ENCODE results near the gene CSTF3.

CSTF3 gene

GRCh38 chr11:33133761-33134160 lies 27.5 kb downstream of the CSTF3 start:
- ATAC-seq (ENCODE audit: insufficient read depth, low read depth) = no peak
- peaks cover 37% of the 10 kb centered on the region; the same call in 1 of the 2 replicates for H3K36me3 ChIP-seq (ENCODE audit: insufficient read depth, low read length)
- H3K4me2 ChIP-seq (ENCODE audit: insufficient read depth, low read length) = no peak overlapping the region

GRCh38 chr11:33132510-33132909 lies 28.8 kb downstream of the CSTF3 start:
- Histone ChIP-seq H3K4me3 (ENCODE audit: low read depth in 1 of 2, low read length in 2 of 2) (no peak overlapping the region), H4K20me1 (ENCODE audit: insufficient read depth, low read length) (no peaks in the 10 kb centered on the region; the same call in 1 of the 2 replicates), H3K4me1 (ENCODE audit: insufficient read depth, low read length) (no peaks in the 10 kb centered on the region), H3K27me3 (ENCODE audit: insufficient read depth, low read length, poor library complexity) (no peaks in the 10 kb centered on the region), H3K27ac (ENCODE audit: low read length) (no peak overlapping the region), H3K36me3 (ENCODE audit: insufficient read depth, low read length) (peaks cover 28% of the 10 kb centered on the region; the same call in 1 of the 2 replicates), H3K9ac (ENCODE audit: low read depth, low read length) (no peak overlapping the region), H3K4me2 (ENCODE audit: insufficient read depth, low read length) (no peak overlapping the region), H3K9me3 (ENCODE audit: insufficient read depth, low read length, severe bottlenecking) (no peaks in the 10 kb centered on the region), H2AFZ (ENCODE audit: low read depth, low read length) (no peak overlapping the region), H3K79me2 (ENCODE audit: insufficient read depth, low read length) (no peaks in the 10 kb centered on the region)
- DNase-seq (no peak), ATAC-seq (ENCODE audit: insufficient read depth, low read depth) (no peak)
- TF ChIP-seq EZH2 (IDR thresholded peaks at IDR 0.05; ENCODE audit: borderline replicate concordance, low read depth, low read length, severe bottlenecking) = no peak
- TF ChIP-seq CTCF (IDR thresholded peaks at IDR 0.05; ENCODE audit: borderline replicate concordance, extremely low read depth, low read length, poor library complexity, severe bottlenecking) = no peak

More at GRCh38 chr11:33133761-33134160, 27.5 kb downstream of the CSTF3 start:
- Histone ChIP-seq H3K9ac (ENCODE audit: low read depth, low read length) (no peak overlapping the region), H3K27me3 (ENCODE audit: insufficient read depth, low read length, poor library complexity) (no peaks in the 10 kb centered on the region), H3K4me3 (ENCODE audit: low read depth in 1 of 2, low read length in 2 of 2) (no peak overlapping the region), H3K9me3 (ENCODE audit: insufficient read depth, low read length, severe bottlenecking) (no peaks in the 10 kb centered on the region), H2AFZ (ENCODE audit: low read depth, low read length) (no peak overlapping the region), H4K20me1 (ENCODE audit: insufficient read depth, low read length) (no peaks in the 10 kb centered on the region; the same call in 1 of the 2 replicates), H3K27ac (ENCODE audit: low read length) (no peak overlapping the region), H3K4me1 (ENCODE audit: insufficient read depth, low read length) (no peaks in the 10 kb centered on the region), H3K79me2 (ENCODE audit: insufficient read depth, low read length) (no peaks in the 10 kb centered on the region)
- no peak for DNase-seq
- TF ChIP-seq EZH2 (IDR thresholded peaks at IDR 0.05; ENCODE audit: borderline replicate concordance, low read depth, low read length, severe bottlenecking) = no peak
- no peak for TF ChIP-seq CTCF (IDR thresholded peaks at IDR 0.05; ENCODE audit: borderline replicate concordance, extremely low read depth, low read length, poor library complexity, severe bottlenecking)

GRCh38 chr11:33128739-33129138 lies 32.5 kb downstream of the CSTF3 start:
- Histone ChIP-seq H3K27ac (ENCODE audit: low read length) (no peak overlapping the region), H3K36me3 (ENCODE audit: insufficient read depth, low read length) (peaks cover 16% of the 10 kb centered on the region; the same call in 1 of the 2 replicates), H3K4me3 (ENCODE audit: low read depth in 1 of 2, low read length in 2 of 2) (no peak overlapping the region), H4K20me1 (ENCODE audit: insufficient read depth, low read length) (no peaks in the 10 kb centered on the region; the same call in 1 of the 2 replicates), H3K9ac (ENCODE audit: low read depth, low read length) (no peak overlapping the region), H3K27me3 (ENCODE audit: insufficient read depth, low read length, poor library complexity) (no peaks in the 10 kb centered on the region), H3K4me2 (ENCODE audit: insufficient read depth, low read length) (no peak overlapping the region), H3K9me3 (ENCODE audit: insufficient read depth, low read length, severe bottlenecking) (no peaks in the 10 kb centered on the region), H2AFZ (ENCODE audit: low read depth, low read length) (no peak overlapping the region), H3K4me1 (ENCODE audit: insufficient read depth, low read length) (no peaks in the 10 kb centered on the region), H3K79me2 (ENCODE audit: insufficient read depth, low read length) (no peaks in the 10 kb centered on the region)
- ATAC-seq (ENCODE audit: insufficient read depth, low read depth) (no peak), DNase-seq (no peak)
- TF ChIP-seq CTCF (IDR thresholded peaks at IDR 0.05; ENCODE audit: borderline replicate concordance, extremely low read depth, low read length, poor library complexity, severe bottlenecking) (no peak), EZH2 (IDR thresholded peaks at IDR 0.05; ENCODE audit: borderline replicate concordance, low read depth, low read length, severe bottlenecking) (no peak)

Data from DND-41 (cell line).